SK-N-DZ (cell line): ENCODE data around the gene SPON2.

Experiments
- DNase-seq: peaks from one replicate; pipeline ENCODE4 v3.0.0-alpha.2; 2015; ENCODE audit warnings: low spot score

Gene SPON2

DNA sequence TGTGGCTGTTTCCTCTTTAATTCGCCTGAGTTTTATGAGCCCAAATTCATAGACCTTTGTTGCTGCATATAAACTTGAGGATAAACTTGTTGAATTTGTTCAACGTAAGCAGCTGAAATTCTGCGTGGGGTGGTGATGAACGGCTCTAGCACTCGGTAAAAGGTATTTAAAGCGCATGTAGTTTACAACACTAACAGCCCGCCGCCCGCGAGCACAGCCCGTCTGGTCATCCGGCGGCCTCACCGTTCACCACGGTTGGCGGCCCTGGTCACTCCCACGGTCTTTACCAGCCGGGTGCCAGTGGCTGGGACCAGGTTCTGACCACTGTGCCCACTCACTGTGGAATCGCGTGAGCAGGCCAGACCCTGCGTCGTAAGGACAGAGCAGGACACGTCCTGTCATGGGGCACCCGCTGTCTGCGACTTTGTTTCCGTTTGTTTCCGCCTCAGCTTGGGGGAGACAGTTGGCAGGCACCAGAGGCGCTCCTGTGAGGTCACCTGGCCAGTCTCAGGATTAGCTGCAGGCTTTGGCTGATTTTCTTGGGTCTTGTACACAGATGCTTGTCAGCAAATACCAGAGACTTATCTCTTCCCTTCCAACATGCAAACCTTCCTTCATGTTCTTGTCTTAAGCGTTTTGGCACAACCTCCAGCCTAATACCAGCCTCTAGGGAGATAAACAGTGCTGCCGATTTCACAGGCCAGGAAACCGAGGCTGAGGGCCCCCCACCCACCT lies 36.8 kb upstream of the SPON2 start:
- no peak for DNase-seq

DNA sequence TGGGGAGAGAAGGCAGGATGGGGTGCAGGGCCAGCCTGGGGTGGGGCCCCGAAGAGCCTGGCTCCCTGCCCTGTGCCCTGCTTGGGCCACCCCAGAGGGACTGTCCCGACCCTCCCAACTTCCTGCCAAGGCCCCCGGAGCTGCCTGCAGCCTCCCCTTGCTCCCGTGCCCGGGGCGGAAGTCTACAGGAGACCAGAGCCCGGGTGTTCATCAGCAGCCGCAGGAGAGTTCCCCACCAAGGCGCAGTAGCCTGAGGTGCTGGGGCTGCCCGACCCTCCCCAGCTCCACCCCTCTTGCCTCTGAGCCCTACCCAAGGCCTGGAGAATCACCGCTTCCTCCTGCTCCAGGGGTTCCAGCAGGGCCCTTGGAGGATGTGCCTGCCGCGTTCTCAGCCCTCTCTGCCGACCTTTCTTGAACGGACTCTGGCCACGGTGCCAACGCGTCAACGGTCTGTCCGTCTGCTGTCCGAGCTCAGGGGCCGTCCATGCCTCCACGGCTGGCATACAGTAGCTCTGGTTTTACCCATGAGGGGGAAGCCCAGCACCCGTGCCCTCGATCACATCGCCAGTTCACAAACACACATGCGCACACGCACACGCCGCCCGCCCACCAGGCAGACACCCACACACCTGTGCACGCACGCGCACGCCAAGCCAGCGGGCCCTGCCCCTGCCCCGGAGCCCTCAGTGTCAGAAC lies 36.0 kb upstream of the SPON2 start:
- DNase-seq, result no peak

DNA sequence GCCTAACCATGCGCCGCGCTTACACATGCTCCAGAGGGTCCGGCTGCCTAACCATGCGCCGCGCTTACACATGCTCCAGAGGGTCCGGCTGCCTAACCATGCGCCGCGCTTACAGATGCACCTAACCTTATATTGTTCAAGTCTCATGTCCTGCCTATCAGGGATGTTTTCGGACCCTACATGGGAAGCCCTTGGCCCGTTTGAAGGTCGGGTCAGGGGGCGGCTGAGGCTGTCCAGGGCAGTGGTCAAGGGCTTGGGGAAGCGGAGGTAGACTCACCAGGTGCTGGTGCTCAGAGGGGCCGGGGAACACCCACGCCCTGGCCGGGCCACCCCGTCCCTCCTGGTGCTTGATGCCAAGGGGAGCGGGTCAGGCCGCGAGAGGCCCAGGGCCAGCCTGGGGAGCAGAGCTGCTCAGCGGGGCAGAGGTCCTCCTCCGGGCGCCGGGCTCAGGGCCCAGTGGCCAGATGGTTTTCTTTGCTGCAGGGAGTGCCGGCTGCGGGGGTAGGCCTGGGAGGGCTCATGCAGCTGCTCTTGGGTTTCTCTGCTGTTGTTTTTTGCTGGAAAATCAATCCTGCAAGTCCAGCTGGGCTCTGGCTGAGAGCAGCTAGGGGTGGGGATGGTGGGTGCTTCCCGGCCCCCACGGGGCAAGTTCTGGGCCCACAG lies 35.4 kb upstream of the SPON2 start:
- DNase-seq, result no peak

DNA sequence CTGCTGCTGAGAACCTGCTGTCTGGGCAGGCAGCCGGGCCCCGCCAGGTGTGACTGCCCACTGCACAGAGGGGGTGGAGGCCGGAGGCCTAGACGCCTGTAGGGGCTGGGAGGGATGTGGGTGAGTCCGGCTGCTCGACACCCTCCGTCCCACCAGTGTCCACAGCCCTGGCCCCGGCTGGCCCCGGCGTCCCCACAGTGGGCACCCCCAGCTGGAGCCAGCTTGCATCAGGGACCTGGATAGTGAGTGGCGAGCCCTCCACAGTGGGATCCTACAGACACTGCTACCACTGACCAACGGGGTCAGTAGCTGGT lies 34.7 kb upstream of the SPON2 start:
- DNase-seq, result no peak

DNA sequence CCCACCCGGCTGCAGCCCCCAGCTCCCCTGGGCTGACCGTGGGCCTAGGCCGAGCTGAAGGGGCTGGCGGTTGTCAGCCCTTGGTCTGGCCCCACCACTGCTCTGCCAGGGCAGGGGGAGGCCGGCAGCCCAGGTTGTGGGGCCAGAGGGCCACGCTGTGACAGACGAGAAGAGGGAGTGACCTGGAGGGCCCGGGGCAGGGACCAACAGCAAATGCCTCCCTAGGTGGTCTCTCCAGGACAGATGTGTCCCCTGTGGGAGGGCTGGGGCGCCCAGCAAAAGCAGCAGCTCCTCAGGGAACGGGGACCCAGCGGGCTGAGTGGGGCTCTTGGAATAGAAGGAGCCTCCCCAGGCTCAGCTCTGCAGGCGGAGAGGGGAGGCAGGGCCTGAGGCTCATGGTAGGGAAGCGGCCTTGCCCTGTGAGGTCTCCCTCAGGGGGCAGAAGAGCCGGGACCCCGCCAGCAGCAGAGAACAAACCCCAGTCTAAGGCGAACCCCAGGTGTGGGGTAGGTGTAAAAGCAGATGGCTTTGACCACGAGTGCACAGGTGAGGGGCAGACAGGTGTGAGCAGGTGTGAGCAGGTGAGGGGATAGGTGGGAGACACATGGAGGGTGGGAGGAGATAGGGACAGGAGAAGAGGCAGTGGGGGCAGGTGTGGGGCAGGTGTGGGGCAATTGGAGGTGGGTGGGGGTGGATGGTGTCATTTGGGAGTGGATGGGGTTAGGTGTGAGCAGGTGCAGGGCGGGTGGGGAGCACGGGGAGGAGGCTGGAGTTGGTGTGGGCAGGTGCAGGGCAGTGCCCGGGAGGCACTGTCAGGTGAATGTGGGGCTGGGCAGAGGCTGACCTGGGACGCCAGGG lies 34.1 kb upstream of the SPON2 start:
- DNase-seq, result no peak

DNA sequence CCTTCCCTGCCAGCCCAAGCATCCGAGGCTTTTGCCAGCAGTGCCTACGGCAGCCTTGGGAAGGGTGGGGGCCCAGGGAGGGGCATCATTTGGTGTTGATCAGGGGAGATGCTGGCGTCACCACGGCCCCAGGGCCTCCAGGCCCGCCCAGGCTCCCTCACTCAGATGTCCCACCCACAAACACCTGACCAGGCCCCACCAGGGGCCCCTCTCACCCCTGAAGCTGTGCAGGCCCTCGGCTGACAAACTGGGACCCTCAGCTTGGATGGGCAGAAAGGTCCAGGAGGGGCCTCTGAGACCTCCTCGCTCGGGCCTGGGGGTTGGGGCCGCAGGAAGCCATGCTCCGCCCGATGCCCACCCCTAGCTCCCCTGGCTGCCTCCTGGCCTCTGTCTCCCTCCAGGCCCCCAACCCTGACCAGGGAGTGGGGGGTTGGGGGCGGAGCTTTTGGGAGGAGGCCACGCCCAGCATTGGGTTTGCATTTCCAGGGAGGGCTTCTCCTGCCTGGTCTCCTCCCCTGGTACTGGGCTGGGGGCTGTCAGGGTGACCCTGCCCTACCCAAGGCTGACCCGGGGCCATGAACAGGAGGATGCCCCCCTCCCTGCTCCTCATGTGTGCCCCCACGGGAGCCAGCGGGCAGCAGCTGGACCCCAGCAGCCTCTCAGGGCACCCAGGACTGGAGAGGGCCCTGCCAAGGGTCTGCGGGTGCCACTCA lies 33.4 kb upstream of the SPON2 start:
- DNase-seq, result no peak

DNA sequence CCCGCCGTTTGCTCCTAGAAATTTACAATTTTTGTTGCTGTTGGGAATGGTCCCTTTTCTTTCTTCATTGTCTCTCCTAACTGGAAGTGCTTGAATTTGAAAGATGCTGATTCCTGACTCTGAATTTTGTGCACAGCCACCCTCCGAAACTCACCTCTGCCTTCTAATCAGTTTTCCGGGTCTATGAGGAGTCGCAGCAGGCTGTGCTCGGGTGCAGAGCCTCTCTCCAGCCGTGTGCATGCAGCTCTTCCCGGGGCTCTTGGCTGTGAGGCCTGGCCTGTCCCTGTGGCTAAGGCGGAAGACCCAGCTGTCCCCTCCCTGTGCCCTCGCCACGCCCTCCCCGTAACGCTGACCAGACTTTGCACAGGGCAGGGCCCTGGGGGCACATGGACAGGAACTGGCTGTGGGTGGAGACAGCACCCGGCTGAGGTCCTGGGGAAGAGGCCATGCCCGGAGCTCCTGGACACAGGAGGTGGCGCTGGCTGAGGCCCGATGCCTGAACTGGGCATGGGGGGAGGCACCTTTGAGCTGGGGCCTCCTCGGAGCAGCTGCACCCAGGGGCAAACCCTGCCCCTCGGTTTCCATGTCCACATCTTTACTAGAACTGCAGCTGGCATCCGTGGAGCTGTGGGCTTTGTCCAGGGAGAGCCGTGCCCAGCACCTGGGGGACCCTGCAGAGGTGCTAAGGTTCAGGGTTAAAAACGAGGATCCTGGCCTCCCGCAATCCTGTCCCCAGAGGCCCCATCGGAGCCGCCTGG lies 32.6 kb upstream of the SPON2 start:
- DNase-seq, result no peak

DNA sequence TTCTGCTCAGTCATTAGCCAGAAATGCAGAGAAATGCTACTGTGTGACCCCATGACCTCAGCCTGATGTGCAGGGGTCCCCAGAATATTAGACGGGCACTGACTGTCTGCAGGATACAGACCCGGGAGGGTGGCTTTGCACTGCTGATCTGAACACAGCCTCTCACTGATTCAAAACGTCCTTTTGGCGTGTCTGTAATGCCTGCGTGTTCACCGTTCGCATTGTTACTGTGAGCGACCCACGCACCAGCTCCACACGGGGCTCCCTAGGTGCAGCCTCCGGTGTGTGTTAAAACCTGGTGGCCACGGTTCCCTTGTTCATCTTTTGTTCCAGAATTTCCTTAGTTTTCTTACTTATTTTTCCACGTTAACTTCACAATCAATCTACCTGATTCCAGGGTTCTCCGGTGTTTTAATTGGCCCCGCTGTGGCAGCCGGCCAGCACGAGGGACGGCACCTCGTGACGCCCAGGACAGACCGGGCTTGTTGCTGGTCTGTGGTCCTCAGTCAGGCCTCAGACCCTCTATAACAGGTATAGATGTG lies 32.0 kb upstream of the SPON2 start:
- DNase-seq, result no peak

DNA sequence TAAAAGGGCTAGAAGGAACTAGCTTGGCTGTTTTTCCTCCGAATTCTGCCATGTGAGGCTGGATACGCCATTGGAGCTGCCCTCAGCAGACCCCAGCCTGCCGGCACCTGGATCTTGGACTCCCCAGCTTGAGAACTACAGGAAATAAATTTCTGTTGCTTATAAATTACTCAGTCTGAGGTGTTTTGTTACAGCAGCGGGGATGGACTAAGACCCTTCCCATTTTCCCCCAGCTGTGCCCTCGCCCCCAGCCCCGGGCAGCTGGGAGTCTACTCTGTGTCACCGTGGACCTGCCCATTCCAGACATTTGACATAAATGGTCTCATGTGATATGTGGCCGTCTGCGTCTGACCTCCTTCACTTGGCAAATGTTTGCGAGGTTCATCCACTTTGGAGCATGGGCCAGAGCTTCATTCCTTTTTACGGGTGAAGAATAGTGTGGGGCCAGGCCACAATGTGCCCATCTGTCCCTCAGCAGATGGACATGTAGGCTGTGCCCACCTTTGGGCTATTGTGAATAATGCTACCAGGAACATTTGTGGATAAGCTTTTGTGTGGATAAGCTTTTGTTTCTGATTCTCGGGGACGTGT lies 30.7 kb upstream of the SPON2 start:
- DNase-seq, result no peak

DNA sequence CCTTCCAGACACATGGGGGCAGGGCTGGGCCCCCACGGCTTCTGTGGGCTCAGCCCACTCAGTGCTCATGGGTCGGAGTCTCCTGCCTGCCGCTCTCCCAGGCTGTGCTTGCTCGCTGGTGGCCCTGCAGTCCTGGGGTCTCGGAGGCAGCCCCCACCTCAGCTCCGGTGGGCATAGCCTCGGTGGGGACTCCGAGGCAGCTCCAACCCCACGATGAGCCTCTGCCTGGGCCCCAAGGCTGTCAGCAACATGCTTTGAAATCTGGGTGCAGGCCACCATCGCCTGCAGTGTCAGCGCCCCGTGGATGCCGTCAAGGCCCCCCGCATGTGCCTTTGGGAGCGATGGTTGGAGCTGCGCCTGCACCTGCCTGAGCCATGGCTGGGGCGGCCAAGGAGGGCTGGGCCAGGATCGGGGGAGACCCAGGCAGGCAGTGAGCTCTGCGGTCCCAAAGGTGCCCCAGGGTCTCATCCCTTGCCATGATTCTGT lies 30.2 kb upstream of the SPON2 start:
- no peak for DNase-seq

DNA sequence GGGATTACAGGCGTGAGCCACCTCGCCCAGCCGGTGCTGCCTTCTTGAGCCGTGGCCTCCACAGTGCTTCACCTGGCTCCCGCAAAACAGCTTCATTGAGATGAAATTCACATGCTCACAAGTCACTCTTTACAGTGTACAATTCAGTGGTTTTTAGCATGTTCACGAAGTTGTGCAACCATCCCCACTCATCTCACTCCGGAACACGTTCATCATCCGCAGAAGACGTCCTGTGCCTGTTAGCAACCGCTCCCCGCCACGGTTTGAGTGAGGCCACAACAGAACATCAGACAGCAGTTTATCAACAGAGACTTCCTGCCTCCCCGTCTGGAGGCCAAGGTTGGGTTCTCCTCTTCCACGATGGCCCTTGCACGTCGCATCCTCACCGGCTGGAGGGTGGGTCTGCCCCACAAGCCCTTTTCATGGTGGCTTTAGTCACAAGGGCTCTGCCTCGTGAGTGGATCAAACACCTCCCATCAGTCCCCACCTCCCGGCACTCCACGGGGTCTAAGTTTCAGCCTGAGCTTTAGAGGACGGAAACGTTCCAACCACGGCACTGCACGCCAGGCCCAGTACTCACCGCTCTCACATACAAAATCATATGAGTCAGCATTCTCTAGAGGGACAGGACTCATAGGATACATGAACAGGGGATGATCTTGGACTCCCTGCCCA lies 29.6 kb upstream of the SPON2 start:
- DNase-seq, result no peak

DNA sequence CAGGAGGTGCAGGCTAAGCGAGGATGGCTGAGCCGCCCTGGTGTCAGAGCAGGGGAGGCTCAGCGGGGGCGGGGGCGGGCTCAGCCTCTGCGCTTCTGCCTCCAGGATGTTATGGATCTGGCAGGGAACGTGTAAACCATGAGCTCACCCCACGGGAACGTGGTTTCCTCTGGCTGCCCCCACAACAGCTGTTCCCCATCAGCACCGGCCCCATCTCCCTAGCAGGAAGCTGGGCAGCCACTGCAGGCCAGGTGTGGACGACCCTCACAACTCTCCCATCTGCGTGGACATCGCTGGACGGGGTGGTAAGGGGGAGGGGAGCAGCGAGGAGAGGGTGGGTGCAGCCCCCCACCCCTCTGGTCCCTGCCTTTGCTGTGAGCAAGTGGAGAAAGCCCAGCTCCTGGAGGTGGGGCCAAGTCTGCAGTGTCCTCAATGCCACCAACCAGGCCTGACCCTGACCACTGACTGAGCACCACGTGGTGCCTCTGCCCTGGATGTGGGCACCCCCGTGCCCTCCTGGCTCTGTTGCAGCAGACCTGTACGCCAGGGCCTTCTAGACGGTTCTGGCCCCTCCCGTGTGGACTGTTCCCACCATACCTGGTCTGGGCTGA lies 28.1 kb upstream of the SPON2 start:
- no peak for DNase-seq

DNA sequence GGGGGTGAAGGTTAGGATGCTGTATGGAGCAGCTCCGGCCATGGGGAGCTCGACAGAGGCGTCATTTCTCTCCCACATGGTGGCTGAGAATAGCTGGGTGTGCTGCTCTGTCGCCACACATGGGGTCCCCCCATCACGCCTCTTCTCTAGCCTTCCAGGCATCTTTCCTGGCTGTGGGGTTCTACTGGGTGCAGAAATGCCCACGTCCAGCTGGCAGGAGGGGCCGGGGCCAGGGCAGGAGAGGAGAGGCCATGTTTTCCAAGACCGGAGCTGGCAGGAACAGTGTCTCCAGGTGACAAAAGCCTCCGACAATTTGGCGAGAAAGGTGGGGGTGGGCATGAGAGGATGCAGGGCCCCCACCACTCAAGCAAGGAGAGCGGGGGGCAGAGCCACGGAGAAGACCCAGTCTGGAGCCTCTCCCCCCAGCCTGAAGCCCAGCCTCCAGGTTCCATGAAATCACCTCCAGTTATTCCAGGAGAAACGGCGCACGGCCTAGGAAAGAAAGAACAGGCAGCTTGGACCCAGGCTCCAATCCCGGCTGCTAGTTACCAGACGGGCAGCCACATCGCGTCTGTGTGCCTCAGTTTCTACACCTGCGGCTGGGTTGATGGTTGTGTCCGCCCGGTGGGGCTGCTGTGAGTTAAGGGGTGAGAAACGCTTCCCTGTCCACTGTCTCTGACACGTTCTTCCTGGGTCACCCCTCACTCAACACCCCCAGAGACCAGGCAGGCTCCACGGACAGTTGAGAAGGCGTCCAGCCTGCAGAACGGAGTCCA lies 27.4 kb upstream of the SPON2 start:
- DNase-seq, result no peak

DNA sequence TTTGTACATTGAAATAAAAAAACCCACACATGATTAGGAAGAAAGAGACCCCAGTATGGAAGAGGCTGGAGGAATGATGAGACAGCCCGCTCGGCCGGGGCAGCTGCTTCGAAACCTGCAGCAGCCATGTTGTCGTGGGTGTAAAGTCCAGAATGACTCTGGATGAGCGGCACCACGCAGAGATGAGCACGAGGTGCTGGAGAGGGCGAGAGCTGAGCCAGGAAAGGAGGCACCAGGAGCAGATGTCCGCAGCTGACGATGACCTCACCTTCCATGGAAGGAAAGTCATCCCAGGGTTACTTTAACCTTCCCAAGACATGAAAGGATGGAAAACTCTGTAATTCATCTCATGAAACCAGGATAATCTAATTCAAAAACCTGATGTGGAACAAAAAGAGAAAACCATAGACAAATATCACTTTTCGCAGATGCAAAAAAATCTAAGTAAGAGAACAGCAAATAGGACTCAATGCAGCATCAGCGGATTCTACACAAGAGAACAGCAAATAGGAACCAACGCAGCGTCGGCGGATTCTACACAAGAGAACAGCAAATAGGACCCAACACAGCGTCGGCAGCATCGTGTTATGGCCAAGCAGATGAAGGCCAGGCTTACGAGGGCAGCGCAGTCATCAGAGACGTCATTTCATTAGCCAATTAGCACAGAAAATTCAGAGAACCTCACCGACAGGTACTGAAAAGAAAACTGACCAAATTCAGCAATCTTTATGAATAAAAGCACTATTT lies 25.9 kb upstream of the SPON2 start:
- DNase-seq, result no peak

DNA sequence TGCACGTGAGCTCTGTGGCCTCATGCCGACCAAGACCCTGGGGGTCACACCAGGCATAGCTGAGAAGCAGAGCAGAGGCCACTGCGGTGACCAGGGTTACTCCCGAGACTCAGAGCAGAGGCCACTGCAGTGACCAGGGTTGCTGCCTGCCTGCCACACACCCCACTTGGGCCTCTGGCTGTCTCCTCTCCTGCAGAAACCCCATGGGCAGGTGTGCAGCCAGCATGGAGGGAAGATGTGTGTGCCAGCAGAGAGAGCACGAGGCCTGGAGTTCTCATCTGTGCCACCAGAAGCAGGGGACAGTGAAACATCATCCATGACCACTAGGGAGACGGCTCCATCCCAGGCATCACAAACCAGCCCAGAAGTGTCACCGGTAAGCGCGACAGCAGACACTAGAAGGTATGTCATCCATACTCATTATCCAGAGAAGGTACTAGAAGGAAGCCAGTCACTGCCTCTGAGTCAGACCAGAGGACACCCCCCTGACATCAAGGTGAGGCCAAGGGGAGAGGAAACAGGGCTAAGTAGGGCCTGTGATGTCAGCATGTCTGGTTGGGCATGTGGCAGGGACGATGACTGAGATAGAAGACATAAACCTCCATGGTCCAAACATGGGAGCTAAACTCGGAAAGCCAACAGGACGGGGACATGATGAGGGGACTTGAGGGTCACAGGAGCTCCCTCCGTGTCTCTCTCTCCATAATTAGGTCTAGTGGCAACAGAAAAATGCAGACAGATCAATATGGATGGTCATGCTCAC lies 24.2 kb upstream of the SPON2 start:
- no peak for DNase-seq

DNA sequence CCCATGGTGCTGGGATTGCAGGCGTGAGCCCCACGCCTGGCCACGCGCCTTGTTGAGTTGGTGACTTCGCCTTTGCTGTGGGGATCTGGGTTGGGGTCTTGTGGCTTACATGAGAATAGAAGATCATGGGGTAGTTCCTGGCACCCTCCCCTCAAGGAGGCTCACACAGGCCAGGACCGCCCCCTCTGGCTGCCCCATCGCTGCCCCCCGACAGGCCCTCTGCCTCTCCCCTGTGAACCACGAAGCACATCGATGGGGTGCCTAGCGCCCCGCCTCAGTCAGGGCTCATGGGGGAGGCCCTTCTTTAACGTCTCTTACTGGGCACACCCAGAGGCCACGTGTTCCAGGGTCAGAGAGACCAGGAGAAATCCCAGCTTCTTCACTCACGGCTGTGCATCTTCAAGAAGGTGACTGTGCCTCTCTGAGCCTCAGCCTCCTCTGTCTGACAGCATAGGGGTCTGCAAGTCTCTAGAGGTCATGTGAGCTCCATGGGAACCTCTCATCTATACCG lies 23.6 kb upstream of the SPON2 start:
- DNase-seq, result no peak
